Skin of body (tissue), 2 donors: ENCODE data around the gene CFAP77. TPM values are rescaled to one million over a fixed set of nuclear protein-coding genes. Genes with fewer than 3 reads are reported as not detected.

Experiments
- DNase-seq: peaks from one replicate; lab custom pipeline; 2025; lab: John Stamatoyannopoulos, UW
- total RNA-seq: library from RNA; depleted of rRNA; stranded (reverse); fragments of >200 nt; gene quantifications from one replicate; pipeline ENCODE4 v1.2.3, GENCODE V29; 2014

CFAP77 gene
- total RNA-seq, 1 donor from 2014 or later, result not detected

GRCh38 chr9:132578367-132578932 lies 168.4 kb downstream of the CFAP77 start:
- no peak for DNase-seq

GRCh38 chr9:132579427-132579798 lies 169.4 kb downstream of the CFAP77 start:
- no peak for DNase-seq

- DNase-seq, result no peak
Observed at GRCh38 chr9:132582276-132582785, 172.3 kb downstream of the CFAP77 start, which contains the start of gene BARHL1. Gene BARHL1 (plus strand): TSS chr9:132582606. CDS start chr9:132582798, 192 bp downstream.

GRCh38 chr9:132582786-132583583 lies 173.0 kb downstream of the CFAP77 start:
- no peak for DNase-seq

GRCh38 chr9:132583584-132584304 lies 173.7 kb downstream of the CFAP77 start:
- no peak for DNase-seq

- no peak for DNase-seq
Observed at GRCh38 chr9:132584601-132585560, 174.9 kb downstream of the CFAP77 start.

- DNase-seq, result no peak
Observed at GRCh38 chr9:132585954-132586829, 176.2 kb downstream of the CFAP77 start.

GRCh38 chr9:132586830-132587591 lies 177.0 kb downstream of the CFAP77 start:
- DNase-seq, result no peak

GRCh38 chr9:132587592-132587955 lies 177.6 kb downstream of the CFAP77 start:
- no peak for DNase-seq

GRCh38 chr9:132588098-132588497 lies 178.1 kb downstream of the CFAP77 start:
- DNase-seq, result no peak

- no peak for DNase-seq
Observed at GRCh38 chr9:132588501-132589147, 178.6 kb downstream of the CFAP77 start.

GRCh38 chr9:132589148-132590036 lies 179.4 kb downstream of the CFAP77 start:
- DNase-seq, result no peak

- no peak for DNase-seq
Observed at GRCh38 chr9:132590037-132590317, 180.0 kb downstream of the CFAP77 start.

- DNase-seq, result no peak
Observed at GRCh38 chr9:132590318-132591182, 180.5 kb downstream of the CFAP77 start.

- no peak for DNase-seq
Observed at GRCh38 chr9:132591244-132591643, 181.2 kb downstream of the CFAP77 start.

- no peak for DNase-seq
Observed at GRCh38 chr9:132591751-132592314, 181.8 kb downstream of the CFAP77 start.

- DNase-seq, result no peak
Observed at GRCh38 chr9:132592451-132592850, 182.4 kb downstream of the CFAP77 start.
